HL-60 (cell line): ENCODE measurements around the gene SNAI1.

ENCODE experiments used
- DNase-seq, 2 experiments: peaks; one replicate each; pipeline ENCODE4 v3.0.0-alpha.2; 2010 to 2020; ENCODE audit warnings: low read depth in 1 of 2, low spot score in 1 of 2
- H3K27ac ChIP-seq: fragments of 250-450 bp; sonication (Bioruptor Pico); replicated peaks from 2 replicates; pipeline ENCODE4 v1.5.1; 2020; ENCODE audit warnings: mild to moderate bottlenecking, moderate library complexity
- H3K27me3 ChIP-seq: fragments of 250-450 bp; sonication (Bioruptor Pico); 2 replicates; pipeline ENCODE4 v1.5.1; 2021; ENCODE audit warnings: mild to moderate bottlenecking, moderate library complexity; ENCODE audit not compliant: insufficient read depth, poor library complexity, severe bottlenecking
- H3K4me3 ChIP-seq: replicated peaks from 2 replicates; pipeline ENCODE4 v1.5.1; 2011; ENCODE audit warnings: mild to moderate bottlenecking, control low read depth, low read length; ENCODE audit not compliant: insufficient read depth
- GABPA ChIP-seq: IDR thresholded peaks from 2 replicates; pipeline ENCODE4 v1.6.1; 2012; ENCODE audit warnings: low read depth
- POLR2AphosphoS5 ChIP-seq: IDR thresholded peaks from 2 replicates; pipeline ENCODE4 v1.6.1; 2012; ENCODE audit warnings: low read depth
- SPI1 ChIP-seq: IDR thresholded peaks from 2 replicates; pipeline ENCODE4 v1.6.1; 2012; ENCODE audit warnings: low read depth, mild to moderate bottlenecking, borderline replicate concordance
- TF ChIP-seq, protein P1 (sequence below): IDR thresholded peaks from 2 replicates; pipeline ENCODE4 v1.6.1; 2012; ENCODE audit warnings: low read depth; ENCODE audit not compliant: insufficient replicate concordance
- TF ChIP-seq, protein P2 (sequence below): IDR thresholded peaks from one replicate; pipeline ENCODE4 v1.5.1; 2011; ENCODE audit warnings: low read length, control low read depth, inconsistent platforms; ENCODE audit not compliant: insufficient read depth

SNAI1 gene

DNA sequence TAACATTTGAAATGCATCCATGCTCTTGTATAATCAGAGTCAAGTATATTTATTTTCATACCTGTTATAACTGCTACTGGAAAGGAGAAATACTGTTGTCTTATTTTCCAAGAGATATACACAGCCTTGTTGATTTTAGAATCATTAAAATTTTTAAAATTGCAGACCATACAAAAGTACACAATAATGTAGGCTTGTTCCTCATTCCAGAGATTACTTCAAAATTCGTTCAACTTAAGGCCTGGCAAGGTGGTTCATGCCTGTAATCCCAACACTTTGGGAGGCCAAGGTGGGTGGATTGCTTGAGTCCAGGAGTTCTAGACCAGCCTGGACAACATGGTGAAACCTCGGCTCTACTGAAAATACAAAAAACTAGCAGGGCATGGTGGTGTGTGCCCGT is 40.5 kb upstream of the SNAI1 start:
- H3K4me3 ChIP-seq = no peak overlapping the region
- no peak for DNase-seq
- TF ChIP-seq, protein P1, sequence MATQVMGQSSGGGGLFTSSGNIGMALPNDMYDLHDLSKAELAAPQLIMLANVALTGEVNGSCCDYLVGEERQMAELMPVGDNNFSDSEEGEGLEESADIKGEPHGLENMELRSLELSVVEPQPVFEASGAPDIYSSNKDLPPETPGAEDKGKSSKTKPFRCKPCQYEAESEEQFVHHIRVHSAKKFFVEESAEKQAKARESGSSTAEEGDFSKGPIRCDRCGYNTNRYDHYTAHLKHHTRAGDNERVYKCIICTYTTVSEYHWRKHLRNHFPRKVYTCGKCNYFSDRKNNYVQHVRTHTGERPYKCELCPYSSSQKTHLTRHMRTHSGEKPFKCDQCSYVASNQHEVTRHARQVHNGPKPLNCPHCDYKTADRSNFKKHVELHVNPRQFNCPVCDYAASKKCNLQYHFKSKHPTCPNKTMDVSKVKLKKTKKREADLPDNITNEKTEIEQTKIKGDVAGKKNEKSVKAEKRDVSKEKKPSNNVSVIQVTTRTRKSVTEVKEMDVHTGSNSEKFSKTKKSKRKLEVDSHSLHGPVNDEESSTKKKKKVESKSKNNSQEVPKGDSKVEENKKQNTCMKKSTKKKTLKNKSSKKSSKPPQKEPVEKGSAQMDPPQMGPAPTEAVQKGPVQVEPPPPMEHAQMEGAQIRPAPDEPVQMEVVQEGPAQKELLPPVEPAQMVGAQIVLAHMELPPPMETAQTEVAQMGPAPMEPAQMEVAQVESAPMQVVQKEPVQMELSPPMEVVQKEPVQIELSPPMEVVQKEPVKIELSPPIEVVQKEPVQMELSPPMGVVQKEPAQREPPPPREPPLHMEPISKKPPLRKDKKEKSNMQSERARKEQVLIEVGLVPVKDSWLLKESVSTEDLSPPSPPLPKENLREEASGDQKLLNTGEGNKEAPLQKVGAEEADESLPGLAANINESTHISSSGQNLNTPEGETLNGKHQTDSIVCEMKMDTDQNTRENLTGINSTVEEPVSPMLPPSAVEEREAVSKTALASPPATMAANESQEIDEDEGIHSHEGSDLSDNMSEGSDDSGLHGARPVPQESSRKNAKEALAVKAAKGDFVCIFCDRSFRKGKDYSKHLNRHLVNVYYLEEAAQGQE = no peak
- TF ChIP-seq, protein P2, sequence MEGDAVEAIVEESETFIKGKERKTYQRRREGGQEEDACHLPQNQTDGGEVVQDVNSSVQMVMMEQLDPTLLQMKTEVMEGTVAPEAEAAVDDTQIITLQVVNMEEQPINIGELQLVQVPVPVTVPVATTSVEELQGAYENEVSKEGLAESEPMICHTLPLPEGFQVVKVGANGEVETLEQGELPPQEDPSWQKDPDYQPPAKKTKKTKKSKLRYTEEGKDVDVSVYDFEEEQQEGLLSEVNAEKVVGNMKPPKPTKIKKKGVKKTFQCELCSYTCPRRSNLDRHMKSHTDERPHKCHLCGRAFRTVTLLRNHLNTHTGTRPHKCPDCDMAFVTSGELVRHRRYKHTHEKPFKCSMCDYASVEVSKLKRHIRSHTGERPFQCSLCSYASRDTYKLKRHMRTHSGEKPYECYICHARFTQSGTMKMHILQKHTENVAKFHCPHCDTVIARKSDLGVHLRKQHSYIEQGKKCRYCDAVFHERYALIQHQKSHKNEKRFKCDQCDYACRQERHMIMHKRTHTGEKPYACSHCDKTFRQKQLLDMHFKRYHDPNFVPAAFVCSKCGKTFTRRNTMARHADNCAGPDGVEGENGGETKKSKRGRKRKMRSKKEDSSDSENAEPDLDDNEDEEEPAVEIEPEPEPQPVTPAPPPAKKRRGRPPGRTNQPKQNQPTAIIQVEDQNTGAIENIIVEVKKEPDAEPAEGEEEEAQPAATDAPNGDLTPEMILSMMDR = no peak
- TF ChIP-seq POLR2AphosphoS5 (no peak), GABPA (no peak), SPI1 (no peak)
- H3K27me3 ChIP-seq = no peaks in the 10 kb centered on the region
- H3K27ac ChIP-seq = no peak overlapping the region

DNA sequence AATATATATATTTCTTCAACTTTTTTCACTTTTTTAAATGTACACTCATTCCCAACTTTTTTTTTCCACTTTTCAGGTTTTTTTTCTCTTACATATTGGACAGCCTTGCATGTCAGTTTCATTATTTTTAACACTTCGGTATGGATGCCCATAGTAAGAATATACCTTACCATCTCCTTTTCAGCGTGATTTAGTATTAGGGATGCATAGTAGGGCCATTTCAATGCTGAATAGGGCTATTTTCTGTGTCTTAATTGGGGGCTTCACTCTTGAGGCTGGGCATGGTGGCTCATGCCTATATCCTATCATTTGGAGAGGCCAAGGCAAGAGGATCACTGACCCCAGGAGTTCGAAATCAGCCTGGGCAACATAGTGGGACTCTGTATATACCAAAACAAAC is 39.8 kb upstream of the SNAI1 start:
- TF ChIP-seq SPI1 = no peak
- TF ChIP-seq, protein P1 = no peak
- Histone ChIP-seq H3K27me3 (no peaks in the 10 kb centered on the region), H3K4me3 (no peak overlapping the region), H3K27ac (no peak overlapping the region)
- DNase-seq = no peak

DNA sequence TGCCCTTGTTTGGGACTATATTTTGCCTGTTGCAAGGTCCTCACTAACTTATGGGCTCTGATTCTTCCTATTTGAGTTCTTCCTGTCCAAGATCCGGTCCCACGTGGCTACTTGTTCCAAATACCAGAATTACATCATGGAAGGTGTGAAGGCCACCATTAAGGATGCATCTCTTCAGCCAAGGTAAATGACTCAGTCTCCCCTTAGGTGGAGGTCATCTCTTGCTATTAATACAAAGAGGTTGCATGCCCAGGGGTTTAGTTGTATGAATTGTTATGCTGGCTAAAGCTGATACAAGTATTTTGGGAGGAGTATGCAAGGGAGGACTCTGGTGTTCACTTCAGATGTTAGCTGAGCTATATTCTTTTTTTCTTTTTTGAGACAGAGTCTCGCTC is 37.5 kb upstream of the SNAI1 start:
- TF ChIP-seq GABPA = no peak
- TF ChIP-seq, protein P1 = no peak
- no peak for TF ChIP-seq POLR2AphosphoS5
- TF ChIP-seq SPI1 = no peak
- TF ChIP-seq, protein P2 = no peak
- DNase-seq = no peak
- Histone ChIP-seq H3K4me3 (no peak overlapping the region), H3K27ac (no peak overlapping the region), H3K27me3 (no peaks in the 10 kb centered on the region)
